Cerebellar cortex (tissue), 1 donor: ENCODE results near the gene FADS6.
A peak's percentile ranks its signal among the peaks of the same experiment; 100 is the strongest.
"Not testable (repeated sequence)": the region's sequence is repeated elsewhere in the genome, so short reads cannot be mapped to it uniquely, and the experiment has no call there.

Experiments
- DNase-seq: peaks from one replicate; pipeline ENCODE4 v3.0.0-alpha.2; 2015; ENCODE audit warnings: low spot score

FADS6 gene

DNA sequence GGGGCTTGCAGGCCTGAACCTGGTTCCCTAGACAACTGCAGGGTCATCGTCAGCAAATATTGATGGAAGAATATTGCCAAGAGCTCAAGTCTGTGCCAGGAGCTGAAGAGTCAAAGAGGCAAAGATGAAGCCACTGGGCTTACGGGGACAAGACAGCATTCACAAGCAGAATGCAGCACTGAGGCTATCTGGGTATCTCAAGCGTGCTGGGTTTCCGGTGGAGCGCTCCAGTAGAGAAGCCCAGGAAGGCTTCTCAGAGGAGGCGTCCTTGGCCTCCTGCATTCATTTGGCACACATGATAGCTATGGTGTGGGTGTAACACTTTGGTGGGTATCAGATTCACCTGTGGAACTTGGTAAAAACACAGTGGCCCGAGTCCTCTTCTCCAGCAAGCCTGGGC, 2.9 kb downstream of the FADS6 start:
- no peak for DNase-seq

DNA sequence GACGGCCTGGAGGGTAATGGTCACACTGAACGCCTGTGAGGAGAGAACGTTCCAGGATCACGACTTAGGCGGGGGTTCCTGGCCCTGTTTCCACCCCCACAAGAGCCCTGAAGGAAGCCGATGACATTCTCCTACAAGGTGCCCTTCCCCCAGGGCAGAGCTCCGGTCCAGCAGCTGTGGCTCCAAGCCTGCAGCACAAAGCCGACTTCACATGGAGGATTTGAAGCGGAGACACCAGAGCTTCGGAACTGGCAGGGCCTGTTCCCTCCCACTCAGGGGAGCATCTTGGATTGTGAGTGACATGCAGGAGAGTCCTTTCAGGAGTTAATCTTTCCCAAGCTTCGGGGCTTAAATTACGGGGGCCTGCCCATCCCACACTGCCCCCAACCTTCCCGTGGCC, 5.0 kb downstream of the FADS6 start:
- DNase-seq = no peak

DNA sequence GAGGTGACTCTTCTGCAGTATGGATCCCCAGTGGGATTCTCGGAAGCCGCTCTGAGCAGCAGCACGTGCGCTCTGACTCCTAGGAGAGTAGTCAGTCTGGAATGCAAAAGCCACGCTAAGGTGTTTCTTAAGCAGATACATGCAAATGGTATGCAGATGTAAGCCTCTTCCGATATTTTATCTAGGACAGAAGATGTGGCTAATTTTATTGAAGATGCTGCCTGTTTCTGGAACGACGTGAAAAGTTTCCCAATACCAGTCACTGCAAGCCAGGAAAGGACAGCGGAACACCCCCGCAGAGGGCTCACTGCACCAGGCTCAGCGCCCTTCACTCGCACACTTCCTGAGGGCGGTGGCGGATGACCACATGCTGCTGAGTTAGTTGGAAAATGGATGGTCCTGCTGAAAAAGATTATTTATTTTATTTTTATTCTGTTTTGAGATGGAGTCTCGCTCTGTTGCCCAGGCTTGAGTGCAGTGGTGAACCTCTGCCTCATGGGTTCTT, 10.1 kb downstream of the FADS6 start:
- no peak for DNase-seq

DNA sequence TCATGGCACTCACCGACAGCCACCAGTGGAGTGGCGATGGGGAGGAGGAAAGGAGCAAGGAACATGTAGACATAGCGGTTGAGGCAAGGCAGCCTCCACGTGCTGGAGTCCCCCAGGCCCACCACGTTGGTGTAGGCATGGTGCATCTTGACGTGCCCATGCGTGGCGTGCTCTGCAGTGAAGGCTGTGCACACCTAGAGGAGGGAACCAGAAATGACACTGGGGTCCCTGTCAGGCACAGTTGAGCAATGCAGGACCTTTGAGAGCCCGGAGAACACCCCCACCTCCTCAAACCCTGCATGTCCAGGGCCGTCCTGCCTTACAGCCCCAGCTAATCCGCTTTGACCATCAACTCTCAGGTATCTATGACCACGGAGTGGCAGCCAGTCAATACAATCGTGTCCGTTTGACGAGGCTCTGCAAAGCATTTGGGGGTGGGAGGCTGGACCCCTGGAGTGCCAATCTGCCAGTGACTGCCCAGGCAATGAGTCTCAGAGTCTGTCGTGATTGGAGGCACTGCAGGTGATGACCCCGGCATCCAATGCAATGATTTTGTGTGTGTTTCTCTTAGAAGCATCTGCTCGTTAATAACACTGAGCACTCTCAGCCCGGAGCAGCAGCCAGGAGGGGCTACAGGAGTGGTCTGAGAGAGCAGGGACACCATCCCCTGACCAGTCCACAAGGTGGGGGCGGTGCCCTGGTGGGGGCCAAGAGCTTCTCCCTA, 10.8 kb downstream of the FADS6 start:
- DNase-seq = no peak

DNA sequence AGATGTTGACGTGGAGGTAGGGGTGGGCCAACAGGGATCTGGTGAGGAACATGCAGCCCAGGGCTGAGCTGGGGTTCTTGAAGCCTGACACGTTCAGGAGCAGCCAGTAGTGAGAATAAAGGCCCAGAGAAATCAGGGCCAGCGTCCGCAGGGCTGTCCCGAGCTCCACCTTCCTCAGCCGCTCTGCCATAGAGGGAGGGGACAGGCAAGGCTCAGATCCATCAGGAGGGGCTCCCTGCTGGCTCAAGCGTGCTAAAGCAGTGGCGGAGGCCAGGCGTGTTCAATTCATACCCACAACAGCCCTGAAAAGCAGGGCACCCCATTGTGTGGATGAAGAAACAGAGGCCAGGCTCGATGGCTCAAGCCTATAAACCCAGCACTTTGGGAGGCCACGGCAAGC, 12.4 kb downstream of the FADS6 start:
- no peak for DNase-seq

DNA sequence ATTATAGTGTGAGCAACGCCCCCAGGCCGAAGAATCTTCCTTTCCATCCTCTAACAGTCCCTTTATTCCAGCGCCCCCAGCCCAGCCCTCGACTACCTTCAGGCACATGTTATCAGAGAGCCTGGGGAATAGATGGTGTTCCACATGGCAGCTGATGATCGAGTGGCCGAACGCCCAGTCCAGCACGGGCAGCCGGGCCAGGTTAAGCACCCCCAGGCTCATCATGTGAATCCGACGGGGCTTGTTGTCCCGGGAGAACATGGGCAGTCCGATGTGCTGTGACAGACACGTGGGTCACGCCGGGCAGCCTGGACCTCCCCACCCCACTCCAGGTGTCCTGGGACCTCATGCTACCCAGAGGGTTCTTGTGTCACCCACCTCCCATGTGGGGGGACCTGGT, 14.1 kb downstream of the FADS6 start:
- DNase-seq = no peak

DNA sequence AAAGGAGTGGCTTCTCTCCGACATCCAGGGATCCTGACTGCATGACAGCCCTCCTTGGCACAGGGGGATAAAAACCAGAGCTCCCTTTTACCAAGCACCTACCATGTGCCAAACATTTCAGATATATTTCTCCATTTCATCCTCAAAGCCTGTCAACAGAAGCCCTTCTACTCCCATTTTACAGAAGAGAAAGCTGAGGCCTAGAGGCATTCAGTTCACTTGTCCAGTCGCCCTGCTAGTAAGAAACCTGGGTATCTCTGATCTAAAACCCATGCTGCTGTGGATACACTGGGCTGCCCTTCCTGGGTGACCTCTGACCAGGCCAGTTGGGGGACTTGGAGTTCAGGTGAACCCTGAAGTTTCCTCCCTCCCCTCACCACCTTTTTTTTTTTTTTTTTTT, 14.8 kb downstream of the FADS6 start:
- DNase-seq = no peak

DNA sequence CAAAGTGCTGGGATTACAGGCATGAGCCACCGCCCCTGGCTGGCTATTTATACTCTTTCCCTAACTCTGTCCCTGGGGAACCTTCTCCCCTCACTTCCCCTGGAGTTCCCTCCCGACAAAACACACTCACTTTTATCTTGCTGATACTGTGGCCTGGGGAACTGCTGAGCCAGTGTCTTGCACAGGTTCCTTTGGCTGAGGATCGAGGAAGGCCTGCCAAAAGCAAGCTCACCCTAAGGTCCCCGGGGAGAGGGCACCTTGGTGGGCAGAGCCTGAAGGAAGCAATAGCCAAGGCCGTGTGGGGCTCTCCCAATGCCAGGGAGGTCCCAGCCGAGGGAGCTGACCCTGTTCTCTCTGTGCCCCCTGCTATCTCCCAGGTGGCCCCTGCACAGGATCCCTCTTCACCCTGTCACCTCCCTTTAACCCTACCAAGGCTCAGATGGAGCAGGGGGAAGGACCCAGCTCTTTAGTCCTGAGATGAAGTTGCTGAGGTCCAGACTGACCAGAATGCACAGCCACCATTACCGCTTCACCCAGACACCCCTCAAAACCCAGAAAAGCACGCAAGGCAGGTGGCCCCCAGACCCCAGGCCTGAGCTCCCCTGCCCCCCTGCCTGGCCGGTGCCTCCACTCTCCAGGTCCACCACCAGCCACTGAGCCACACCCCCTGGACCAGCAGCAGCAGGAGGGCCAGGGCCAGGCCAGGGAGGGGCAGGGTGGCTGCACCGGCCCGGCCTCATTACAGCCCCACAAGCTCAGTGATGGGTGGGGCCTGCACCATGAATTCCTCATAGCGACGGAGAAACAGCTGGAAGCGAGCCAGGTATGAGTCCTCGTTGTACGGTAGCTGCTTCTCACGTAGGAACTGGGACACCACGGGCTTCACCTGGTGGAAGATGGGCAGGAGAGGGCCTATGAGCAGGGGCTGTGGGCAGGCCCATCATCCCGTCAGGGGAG, 15.6 kb downstream of the FADS6 start:
- DNase-seq = no peak

DNA sequence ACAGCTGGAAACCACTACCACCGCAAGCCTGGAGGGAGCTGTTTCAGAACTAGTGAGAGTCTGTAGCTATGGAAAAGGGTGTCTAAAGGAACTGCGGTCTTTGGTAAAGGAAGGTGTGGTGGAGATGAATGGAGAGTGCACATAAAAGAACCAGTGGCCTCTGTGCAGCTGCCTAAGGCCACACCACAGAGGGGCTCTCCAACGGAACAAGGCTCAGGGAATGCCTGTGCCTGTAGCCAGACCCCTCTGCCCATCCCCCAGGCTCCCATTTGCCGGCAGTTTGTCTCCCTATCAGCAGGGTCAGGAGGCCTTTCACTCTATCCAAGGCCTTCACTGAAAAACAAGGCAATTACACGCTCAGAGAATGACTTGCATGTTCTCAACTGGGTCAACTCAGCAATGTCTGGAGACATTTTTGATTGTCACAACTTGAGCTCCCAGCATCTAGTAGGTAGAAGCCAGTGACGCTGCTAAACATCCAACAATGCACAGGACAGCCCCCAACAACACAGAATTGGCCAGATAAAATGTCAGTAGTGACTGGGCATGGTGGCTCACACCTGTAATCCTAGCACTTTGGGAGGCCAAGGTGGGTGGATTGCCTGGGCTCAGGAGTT, 17.3 kb downstream of the FADS6 start:
- DNase-seq = no peak

DNA sequence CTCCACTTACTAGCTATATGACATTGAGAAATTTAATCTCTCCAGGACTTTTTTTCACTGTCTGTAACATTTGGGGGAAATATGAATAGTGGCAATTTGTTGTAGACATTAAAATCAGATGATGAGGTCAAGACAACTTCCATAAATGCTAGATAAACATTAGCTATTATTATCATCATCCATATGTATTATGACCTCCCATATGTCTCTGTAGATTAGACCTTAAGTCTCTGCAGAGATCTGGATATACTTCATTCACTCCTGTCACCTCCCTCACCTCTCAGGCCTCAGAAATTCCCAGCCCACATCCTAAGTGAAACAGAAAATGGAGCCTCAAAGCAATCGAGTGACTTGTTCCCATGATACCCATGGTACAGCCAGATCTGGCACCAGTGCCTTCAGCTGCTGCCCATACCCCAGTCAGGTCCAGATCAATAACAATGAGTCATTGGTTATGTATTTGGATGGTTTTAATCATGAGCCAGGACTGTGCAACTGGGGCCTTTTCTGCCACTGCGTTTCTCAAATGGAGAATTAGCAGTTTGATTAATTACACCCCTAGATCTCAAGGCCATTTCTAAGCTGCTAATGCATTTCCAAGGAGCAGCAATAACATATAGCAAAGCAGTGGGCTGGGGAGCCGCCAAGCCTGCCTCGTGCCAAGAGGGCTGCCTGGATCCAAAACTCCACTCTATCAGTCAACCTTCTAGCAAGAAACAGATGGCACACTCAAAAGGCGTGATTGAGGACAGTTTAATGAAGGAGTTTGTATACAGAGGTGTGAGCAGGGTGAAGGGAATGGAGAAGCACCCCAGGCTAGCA, 18.1 kb downstream of the FADS6 start:
- no peak for DNase-seq

DNA sequence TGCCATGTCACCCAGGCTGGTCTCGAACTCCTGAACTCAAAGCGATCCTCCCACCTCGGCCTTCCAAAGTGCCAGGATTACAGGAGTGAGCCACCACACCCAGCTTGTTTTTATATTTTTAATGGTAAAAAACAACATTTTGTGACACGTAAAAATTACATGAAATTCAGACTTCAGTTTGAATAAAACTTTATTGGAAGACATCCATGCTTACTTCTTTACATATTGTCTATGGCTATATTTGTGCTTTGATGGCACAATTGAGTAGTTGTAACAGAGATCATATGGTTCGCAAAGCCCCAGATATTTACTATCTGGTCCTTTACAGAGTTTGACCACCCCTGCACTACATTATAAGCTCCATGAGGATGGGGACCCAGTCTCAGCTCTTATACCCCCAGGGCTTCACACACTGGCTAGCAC, 18.8 kb downstream of the FADS6 start:
- no peak for DNase-seq

DNA sequence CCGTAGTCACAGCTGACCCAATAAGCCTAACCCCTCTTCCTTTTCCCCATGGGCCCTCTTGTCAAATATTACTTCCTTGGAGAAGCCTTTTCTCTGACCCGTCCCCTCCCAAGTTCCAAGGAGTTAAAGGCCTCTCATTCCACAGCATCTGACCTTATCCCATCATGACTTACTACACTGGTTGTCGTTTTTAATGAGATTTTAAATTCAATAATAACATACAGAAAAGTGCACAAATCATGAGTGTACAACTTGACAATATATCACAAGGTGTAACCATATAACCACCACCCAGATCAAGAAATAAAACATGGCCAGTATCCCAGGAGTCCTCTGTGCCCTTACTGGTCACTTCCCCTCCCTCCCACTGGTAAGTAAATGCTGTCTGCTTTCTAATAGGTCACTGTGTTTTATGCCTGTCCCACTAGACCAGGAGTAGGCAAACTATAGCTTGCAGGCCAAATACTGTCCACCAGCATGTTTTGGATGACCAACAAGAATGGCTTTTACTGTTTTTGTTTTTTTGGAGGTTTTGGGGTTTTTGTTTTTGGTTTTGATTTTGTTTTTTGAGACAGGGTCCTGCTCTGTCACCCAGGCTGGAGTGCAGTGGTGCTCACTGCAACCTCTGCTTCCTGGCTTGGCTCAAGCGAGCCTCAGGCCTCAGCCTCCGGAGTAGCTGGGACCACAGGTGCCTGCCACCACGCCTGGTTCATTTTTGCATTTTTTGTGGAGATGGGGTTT, 19.4 kb downstream of the FADS6 start:
- no peak for DNase-seq

DNA sequence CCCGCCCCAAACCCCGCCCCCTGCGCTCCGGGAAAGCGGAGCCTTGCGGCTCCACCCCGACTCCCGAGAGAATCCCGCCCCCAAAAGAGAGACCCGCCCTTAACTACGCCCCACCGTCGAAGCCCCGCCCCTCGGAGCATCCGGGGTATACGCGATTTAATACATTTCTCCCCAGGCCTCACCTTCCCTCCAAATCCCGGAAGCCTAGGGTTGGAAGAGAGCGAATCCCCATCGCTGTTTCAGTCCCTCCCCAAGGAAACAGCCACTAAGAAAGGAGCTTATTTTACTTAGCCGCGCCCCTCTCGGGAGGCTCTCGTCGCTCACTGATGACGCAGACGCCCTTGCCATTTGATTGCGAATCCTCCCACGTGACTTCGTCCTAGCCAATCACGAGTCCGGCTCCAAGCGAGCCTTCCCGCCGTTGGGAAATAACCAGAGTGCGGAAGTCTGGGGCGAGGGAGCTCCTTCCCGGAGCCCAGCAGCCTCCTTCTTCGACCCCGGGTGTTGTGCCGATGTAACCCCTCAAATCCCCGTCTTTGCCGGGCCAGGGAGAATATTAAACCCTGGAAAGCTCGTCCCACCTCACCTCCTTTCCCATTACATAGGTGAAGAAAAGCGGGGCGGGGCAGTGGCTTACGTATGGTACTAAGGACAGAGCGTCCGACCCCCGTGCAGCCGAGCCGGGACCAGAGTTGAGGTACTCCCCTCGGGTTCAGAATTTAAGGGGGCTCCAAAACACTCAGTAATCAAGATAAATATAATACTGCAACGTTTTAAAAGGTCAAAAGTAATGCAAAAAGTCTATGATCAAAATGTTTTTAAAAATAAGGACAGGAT, 20.2 kb downstream of the FADS6 start:
- DNase-seq = peak; percentile 100

DNA sequence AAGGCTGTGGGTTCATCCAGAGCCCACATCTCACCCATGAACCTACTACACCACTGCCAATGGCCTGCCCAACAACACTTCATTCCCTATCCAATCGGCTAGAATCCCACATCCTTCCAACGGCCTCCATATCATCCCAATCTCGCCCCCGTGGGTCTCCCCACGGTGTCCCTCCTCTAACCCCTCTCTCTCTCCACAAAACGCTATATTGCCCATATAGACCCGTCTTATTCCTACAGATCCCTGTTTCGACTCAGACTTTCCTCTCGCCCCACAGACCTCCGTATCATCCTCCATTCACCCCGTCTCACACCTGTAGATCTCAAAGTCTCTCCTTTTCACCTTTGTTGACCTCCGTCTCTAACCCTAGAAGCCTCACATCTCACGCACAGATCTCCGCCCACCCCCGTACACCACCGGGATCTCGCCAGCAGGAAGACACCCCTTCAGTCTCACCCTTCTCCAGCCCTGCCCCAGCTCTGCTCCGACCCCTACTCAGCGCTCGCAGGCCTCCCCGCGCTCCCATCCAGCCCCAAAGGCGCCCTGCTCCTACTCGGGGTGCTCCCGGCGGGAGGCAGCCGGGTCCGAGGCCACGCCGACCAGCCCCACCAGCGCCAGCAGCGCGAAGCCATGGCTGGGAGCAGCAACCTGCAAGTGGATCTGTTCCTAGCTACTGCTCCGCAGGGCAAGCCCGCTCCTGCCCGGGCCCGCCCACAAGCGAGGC, 21.0 kb downstream of the FADS6 start, which contains the start of gene FDXR:
Gene FDXR, minus strand, starts transcription at position 682 of the 724 bp plus-strand sequence. Its CDS starts 50 bp downstream, at position 632.
- no peak for DNase-seq

DNA sequence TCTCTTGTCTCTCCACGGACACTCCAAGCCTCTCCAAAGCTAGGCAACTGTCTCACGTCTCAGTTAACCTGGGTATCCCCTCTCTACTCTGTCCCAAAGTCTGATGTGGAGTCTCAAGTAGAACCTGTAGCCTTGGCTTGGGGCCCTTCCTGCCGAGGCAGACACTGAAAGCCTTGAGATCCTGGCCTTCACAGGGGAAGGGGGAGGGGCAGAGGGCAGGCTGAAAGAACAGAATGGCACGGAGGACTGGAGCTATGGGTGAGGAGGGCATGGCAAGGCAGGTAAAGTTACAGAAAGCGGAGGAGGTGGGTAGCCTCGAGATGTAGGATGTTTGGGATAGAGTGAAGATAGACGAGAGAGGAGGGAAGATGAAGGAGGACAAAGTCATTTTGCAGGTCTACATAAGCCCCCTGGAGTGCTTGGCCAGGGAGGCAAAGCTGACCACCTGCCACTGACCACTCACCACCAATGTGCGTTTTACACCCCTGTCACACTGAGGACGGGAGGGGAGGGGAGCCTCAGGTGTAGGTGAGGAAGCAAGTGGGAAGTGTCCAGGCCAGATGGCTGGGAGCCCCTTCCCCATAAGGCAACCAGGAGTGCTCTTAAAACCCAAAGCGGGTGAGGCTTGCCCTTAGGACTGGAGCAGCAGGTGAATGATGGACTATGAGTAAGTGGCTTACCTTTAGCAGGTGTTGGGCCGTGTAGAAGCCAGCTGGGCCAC, 21.9 kb downstream of the FADS6 start:
- no peak for DNase-seq

DNA sequence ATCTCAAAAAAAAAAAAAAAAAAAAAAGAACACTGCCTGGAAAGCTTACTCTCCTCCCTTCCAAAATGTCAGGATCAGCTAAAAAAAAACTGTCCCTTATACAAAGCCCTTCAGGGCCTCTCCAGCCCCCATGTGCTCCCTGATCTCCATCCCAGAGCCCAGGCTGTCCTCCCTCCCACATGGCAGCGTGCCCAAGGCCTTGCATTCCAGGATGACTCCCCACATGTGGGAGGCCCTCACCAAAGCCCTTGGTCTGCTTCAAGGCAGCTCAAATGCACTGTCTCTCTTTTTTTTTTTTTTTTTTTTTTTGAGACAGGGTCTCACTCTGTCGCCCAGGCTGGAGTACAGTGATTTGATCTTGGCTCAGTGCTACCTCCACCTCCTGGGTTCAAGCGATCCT, 22.9 kb downstream of the FADS6 start:
- no peak for DNase-seq

DNA sequence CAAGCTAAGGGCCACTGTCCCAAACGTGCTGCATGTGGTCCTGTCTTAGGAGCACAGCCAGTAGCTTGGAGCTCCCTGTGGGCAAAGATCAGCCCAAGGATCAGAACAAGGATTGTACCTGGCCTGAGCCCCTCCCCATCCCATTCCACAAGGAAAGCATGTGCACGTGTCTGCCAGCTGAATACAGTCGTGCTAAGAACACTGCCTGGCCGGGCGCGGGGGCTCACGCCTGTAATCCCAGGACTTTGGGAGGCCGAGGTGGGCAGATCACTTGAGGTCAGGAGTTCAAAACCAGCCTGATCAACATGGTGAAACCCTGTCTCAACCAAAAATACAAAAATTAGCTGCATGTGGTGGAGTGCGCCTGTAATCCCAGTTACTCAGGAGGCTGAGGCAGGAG, 23.4 kb downstream of the FADS6 start:
- not testable (repeated sequence) for DNase-seq

DNA sequence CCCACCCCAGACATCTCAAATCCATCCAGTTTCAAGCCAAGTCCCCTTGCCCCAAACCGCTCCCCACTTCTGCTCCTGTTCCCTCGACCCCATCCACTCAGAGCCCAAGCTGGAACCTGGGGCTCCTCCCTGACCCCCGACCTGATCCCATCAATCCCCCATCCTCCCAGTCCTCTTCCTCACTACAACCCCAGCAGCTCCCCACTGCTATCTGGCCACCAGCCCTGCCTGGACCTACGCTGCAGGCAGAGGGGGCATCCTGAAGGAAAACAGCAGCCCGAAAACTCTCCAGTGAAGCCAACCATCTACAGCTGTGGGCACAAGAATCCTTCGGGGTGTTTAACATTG, 24.6 kb downstream of the FADS6 start:
- no peak for DNase-seq
